ENCODE results near the gene IGFBPL1. TPM values are rescaled to one million over a fixed set of nuclear protein-coding genes. Genes with fewer than 3 reads are reported as not detected.

Gene IGFBPL1
- total and polyA plus RNA-seq, 2 of the 13 experiments (the other 11 are each of a cell fraction or from before 2014, with no cell fraction given) = 0.24 TPM; not detected in 1

DNA sequence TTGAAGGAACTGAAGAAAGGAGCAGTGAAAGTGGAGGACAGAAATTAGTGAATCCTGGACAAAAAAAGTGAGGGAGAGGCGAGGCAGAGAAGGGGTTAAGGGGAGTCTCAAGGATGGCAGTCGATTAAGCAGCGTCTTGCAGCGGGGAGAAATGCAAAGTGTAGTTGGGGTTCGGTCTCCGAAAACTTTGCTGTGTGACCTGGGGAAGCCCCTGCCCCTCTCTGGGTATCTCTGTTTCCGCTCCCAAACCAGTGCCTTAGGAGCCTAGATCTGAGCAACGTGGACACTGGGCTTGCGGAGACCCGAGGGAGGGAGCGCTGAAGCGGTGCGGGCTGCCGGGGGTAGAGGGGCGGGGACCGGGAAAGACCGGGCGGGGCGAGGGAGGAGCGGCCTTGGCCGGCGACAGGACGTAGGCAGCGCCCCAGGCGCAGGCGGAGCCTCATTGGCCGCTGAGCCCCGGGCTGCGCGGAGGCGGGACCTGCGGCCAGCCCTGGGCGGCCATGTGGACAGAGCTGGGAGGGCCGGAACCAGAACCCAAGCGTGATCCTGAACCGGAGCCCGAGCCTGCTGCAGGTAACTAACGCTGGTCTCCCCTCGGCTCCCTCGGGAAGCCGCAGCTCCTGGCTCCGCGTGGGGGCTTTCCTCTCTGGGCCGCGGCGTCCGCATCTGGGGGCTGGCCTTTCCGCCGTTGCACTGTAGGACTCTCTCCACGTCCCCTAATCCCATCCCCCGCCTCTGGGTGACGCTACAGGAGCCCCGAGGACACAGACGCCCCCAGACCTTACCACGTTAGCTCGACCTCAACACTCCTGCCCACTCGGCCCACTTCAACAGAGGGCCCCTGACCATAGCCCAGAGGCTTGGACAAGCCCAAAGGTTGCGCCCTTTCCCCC is 31.8 kb downstream of the IGFBPL1 start, which contains the start of gene ALDH1B1 (continued):
- no peak for TF ChIP-seq ZBTB42 (CRISPR knock-in tag; IDR thresholded peaks at IDR 0.05)
- no peak for TF ChIP-seq ZNF343 (CRISPR knock-in tag; IDR thresholded peaks at IDR 0.05)
- TF ChIP-seq GABPB1 (CRISPR knock-in tag; IDR thresholded peaks at IDR 0.05) = peak; percentile 86
- peak; percentile 29; the same call in 1 of the 2 replicates for TF ChIP-seq ZNF160 (CRISPR knock-in tag; IDR thresholded peaks at IDR 0.05)
- TF ChIP-seq, protein P1, sequence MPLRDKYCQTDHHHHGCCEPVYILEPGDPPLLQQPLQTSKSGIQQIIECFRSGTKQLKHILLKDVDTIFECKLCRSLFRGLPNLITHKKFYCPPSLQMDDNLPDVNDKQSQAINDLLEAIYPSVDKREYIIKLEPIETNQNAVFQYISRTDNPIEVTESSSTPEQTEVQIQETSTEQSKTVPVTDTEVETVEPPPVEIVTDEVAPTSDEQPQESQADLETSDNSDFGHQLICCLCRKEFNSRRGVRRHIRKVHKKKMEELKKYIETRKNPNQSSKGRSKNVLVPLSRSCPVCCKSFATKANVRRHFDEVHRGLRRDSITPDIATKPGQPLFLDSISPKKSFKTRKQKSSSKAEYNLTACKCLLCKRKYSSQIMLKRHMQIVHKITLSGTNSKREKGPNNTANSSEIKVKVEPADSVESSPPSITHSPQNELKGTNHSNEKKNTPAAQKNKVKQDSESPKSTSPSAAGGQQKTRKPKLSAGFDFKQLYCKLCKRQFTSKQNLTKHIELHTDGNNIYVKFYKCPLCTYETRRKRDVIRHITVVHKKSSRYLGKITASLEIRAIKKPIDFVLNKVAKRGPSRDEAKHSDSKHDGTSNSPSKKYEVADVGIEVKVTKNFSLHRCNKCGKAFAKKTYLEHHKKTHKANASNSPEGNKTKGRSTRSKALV (CRISPR knock-in tag; IDR thresholded peaks at IDR 0.05) = peak; percentile 64; the same call in 1 of the 2 replicates
- TF ChIP-seq NR2F6 (IDR thresholded peaks at IDR 0.05) = no peak
- TF ChIP-seq NR2F6 (CRISPR knock-in tag; IDR thresholded peaks at IDR 0.05) = no peak
- 0 out of 2 replicates have a peak, but pooled peaks have one; percentile 81 for TF ChIP-seq SIN3A (IDR thresholded peaks at IDR 0.05; ENCODE audit: borderline replicate concordance, low read depth, low read length)
- peak; percentile 50; the same call in 1 of the 2 replicates for TF ChIP-seq ZBTB7B (CRISPR knock-in tag; IDR thresholded peaks at IDR 0.05)
- no peak for TF ChIP-seq ZNF816 (CRISPR knock-in tag; IDR thresholded peaks at IDR 0.05; ENCODE audit: borderline replicate concordance)
- no peak for TF ChIP-seq EHMT2 (IDR thresholded peaks at IDR 0.05; ENCODE audit: borderline replicate concordance, low read depth, low read length)
- TF ChIP-seq ZNF780A (CRISPR knock-in tag; IDR thresholded peaks at IDR 0.05) = no peak
- TF ChIP-seq, protein P2, sequence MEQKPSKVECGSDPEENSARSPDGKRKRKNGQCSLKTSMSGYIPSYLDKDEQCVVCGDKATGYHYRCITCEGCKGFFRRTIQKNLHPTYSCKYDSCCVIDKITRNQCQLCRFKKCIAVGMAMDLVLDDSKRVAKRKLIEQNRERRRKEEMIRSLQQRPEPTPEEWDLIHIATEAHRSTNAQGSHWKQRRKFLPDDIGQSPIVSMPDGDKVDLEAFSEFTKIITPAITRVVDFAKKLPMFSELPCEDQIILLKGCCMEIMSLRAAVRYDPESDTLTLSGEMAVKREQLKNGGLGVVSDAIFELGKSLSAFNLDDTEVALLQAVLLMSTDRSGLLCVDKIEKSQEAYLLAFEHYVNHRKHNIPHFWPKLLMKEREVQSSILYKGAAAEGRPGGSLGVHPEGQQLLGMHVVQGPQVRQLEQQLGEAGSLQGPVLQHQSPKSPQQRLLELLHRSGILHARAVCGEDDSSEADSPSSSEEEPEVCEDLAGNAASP (CRISPR knock-in tag; IDR thresholded peaks at IDR 0.05; ENCODE audit: borderline replicate concordance) = no peak
- peak; percentile 90 for TF ChIP-seq ZMYM3 (CRISPR knock-in tag; IDR thresholded peaks at IDR 0.05)
- TF ChIP-seq, protein P3, sequence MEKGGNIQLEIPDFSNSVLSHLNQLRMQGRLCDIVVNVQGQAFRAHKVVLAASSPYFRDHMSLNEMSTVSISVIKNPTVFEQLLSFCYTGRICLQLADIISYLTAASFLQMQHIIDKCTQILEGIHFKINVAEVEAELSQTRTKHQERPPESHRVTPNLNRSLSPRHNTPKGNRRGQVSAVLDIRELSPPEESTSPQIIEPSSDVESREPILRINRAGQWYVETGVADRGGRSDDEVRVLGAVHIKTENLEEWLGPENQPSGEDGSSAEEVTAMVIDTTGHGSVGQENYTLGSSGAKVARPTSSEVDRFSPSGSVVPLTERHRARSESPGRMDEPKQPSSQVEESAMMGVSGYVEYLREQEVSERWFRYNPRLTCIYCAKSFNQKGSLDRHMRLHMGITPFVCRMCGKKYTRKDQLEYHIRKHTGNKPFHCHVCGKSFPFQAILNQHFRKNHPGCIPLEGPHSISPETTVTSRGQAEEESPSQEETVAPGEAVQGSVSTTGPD (CRISPR knock-in tag; IDR thresholded peaks at IDR 0.05) = no peak
- TF ChIP-seq, protein P4, sequence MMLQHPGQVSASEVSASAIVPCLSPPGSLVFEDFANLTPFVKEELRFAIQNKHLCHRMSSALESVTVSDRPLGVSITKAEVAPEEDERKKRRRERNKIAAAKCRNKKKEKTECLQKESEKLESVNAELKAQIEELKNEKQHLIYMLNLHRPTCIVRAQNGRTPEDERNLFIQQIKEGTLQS (CRISPR knock-in tag; IDR thresholded peaks at IDR 0.05) = 0 out of 2 replicates have a peak, but pooled peaks have one; percentile 49
- TF ChIP-seq MED8 (CRISPR knock-in tag; IDR thresholded peaks at IDR 0.05; ENCODE audit: insufficient replicate concordance) = peak; percentile 56
- no peak for TF ChIP-seq ZKSCAN8 (CRISPR knock-in tag; IDR thresholded peaks at IDR 0.05; ENCODE audit: borderline replicate concordance)
- 0 out of 2 replicates have a peak, but pooled peaks have one; percentile 28 for TF ChIP-seq CHD2 (IDR thresholded peaks at IDR 0.05; ENCODE audit: low read depth, low read length)
- no peak for TF ChIP-seq ZSCAN29 (CRISPR knock-in tag; conservative IDR thresholded peaks at IDR 0.05)
- no peak for TF ChIP-seq DNMT1 (CRISPR knock-in tag; IDR thresholded peaks at IDR 0.05)
- TF ChIP-seq ZNF326 (CRISPR knock-in tag; IDR thresholded peaks at IDR 0.05; ENCODE audit: borderline replicate concordance) = no peak

Data from HepG2 (cell line).